ENCODE data around the gene VASN.

The VASN gene

DNA sequence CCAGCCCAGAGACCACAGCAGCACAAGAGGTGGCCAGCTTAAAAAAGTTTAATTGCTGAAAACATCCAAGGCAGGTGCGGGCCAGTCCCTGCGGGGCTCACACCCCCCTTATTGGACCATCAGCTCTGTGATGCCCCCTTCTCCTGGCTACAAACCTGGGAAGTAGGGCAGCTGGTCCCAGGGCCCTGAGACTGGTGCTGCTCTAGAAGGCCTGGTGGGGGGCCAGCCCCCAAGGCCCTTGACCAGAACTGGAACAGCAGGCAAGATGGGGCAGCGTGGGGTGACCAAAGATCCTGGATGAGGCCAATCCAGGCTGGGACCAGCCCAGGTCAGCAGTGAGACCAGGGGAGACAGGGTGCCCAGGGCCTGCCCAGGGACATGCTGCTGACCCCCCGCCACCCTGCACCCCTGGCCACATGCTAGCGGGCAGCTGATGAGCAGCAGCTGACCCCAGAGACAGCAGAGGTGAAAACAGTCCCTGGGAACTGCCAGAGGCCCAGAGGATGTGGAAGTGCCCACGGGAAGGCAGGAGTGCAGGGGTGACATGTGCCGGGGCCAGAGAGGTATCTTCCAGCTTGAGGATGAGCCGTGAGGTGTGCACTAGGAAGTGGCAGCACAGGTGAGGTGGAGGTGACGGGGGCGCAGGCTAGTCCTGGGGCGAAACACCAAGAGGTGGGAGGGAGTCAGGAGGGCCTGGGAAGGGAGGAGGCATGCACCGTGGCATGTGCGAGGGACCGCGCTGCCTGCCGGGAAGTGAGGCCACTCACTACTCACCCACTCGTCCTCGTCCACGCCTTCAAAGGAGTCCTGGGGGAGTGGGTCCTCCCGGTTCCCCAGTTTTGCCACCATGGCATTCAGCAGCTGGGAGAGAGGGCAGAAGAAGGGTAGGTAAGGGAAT, 16.9 kb upstream of the VASN start:
- no peak for DNase-seq (ENCODE audit: low read depth)

DNA sequence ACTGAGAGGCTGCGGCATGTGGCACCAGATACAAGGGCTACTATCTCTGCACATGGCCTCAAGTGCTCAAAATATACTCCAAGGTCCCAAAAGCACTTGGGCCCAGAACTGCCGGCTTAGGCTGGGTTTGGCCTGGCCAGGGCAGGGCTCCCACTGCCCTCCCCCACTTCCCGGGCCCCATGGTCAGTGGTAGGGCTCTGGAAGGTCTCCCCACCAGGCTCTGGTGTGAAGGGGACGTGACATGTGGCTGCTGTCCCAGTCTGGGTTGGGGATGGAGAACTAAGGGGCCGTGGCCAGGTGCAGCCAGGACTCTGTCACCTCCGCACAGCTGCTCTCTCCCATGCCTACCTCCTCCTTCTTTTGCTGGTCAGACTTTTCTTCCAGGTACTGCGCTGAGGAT, 14.8 kb upstream of the VASN start:
- no peak for DNase-seq (ENCODE audit: low read depth)

DNA sequence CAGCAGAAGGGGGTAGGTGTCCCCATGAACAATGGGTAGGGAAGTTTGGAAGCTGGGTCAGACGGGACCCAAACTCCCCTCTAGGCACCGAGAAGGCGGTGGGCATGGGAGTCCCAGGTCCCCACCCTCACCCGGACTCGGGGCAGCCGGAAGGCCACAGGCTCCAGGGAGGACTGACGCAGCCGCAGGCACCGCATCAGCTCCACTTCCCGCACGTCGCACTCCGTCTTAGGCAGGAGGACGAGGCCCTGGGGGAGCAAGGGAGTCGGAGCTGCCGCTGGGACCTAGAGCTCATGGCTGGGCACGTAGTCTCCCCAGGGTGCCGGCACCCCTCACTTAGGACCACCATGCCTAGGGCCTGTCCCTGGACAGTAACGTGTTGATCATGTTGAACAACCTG, 13.4 kb upstream of the VASN start:
- DNase-seq (ENCODE audit: low read depth), result no peak

DNA sequence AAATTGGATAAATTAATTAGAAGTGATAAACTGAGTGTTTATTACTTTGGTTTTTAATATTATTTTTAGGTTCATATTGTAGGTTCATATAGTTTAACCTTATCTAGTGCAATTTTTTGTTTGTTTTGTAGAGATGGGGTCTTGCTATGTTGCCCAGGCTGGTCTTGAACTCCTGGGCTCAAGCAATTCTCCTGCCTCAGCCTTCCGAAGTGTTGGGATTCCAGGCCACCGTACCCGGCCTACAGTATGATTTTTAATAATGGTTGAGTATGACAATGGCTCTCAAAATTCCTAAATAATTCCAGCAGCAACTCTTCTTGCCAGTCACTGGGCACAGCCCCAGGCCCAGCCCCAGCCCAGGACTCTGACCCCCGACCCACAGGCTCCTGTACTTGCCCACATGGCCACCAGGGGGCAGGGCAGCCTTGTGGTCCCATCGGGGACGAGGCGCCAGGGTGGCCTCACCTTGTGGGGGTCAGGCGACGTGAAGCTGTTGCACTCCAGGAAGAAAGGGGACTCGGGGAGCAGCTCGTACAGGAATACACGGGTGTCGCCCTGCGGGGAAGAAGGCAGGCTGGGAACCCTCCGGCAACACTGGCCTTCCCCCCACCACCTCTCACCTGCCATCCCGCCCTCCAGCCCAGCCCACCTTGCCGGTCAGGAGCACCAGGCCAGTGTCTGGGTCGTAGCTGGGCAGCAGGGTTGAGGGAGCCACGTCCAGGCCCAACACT, 12.7 kb upstream of the VASN start:
- DNase-seq (ENCODE audit: low read depth), result peak; percentile 32

DNA sequence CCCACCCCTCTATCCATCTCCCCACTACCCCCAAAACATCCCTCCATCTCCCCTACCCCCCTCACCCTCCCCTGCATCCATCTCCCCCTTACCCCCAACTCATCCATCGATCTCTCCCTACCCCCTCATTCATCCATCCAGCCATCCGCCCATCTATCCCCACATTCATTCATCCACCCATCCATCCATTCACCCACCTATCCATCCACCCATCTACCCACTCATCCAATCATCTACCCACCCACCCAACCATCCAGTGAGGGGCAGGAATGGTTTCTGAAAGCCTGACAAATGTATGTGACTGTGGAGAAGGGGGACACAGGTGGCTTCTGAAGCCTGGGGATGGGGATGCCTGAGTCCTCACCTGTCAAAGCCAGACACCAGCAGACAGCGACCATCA, 11.7 kb upstream of the VASN start:
- no peak for DNase-seq (ENCODE audit: low read depth)

DNA sequence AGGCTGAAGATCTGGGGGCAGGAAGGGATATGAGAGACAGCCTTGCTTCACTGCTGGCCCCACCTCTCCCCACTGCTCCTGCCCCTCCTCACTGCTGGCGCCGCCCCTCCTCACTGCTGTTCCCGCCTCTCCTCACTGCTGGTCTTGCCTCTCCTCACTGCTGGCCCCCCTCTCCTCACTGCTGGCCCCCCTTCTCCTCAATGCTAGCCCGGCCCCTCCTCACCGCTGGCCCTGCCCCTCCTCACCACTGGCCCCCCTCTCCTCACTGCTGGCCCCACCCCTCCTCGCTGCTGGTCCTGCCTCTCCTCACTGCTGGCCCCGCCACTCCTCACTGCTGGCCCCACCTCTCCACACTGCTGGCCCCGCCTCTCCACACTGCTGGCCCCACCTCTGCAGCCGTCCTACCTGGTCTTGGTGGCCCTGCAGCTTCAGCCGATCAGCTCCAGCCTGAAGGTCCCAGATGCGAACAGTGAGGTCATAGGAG, 11.1 kb upstream of the VASN start:
- no peak for DNase-seq (ENCODE audit: low read depth)

DNA sequence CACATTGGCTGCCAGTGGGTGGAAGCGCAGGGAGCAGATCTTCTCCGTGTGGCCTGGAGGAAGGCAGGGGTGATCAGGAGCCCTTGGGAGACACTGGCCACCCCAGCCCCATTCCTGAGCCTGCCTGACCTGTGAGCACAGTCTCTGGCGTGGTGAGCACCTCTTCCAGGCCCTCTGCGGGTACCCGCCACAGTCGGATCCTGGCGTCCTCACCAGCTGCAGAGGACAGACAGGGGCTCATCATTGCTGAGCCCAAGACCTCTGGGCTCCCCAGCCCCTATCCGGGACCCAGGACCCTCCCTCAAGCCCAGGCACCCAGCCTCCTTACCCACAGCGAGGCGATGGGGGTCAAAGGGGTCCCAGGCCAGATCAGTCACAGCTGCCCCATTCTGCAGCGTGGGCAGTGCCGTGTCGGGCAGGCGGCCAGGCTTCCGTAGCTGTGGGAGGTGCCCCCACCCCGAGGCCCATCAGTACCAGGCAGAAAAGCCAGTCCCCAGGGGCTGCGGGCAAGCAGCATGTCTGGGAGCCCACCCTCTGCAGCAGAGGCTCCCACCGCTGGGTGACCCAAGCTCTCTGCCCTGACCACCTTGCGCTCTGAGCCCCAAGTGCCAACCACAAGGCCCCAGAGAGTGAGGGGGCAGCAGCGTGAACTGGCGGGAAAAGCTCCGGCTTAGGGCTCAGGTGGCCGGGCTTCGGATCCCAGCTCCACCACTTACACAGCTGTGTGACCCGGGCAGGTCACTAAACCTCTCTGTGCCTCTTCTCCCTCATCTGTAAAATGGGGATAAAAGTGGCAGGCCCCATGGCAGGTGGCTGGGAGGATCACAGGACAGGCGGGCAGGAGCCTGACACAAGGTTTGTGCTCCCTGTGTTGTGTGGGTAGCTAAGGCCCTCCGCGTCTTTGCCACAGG, 10.4 kb upstream of the VASN start:
- no peak for DNase-seq (ENCODE audit: low read depth)

DNA sequence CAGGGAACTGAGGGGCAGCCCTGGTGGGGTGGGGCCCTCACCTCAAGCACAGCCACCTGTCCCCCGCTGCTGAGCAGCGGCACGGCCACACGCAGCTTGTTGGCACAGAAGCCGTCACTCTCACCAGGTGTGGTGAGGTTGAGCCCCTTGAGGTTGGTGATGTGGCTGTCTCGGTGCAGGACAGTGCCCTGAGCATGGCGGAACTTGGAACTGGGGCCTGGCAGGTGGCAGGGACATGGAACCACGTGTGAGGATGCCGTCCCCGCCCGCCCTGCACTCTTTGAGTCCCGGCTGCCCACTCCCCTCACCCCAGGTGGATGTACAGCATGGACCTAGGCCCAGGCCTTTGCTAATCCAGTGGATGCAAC, 9.7 kb upstream of the VASN start:
- DNase-seq (ENCODE audit: low read depth), result no peak

DNA sequence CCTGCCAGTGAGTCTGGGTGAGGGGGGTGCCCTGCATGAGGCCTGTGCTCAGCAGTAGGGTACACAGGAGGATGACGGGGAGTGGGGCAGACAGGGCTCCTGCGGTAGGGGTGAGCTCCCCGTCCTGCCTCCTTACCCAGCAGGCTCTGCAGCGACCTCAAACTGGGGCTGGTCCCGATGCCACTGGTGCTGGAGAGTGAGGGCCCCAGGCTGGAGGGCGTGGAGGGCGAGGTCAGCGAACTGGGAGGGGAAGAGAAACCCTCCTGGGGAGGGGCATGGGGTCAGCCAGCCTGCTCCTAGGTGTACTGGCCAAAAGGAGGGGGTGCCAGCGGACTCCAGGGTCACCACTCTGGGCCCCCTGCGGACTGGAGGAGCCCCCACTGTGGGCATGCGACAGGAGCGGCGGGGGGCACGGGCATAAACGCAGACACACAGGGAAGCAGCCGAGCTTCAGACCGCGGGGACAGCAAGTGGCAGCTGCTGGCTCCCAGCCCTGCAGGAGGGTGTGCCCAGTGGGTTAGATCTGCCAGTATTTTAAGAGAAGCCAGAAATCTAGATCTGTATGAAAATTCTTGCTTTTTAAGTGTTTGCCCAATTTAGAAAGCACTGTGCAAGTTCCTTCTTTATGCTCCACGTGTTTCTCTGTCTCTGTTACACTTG, 9.0 kb upstream of the VASN start:
- no peak for DNase-seq (ENCODE audit: low read depth)

DNA sequence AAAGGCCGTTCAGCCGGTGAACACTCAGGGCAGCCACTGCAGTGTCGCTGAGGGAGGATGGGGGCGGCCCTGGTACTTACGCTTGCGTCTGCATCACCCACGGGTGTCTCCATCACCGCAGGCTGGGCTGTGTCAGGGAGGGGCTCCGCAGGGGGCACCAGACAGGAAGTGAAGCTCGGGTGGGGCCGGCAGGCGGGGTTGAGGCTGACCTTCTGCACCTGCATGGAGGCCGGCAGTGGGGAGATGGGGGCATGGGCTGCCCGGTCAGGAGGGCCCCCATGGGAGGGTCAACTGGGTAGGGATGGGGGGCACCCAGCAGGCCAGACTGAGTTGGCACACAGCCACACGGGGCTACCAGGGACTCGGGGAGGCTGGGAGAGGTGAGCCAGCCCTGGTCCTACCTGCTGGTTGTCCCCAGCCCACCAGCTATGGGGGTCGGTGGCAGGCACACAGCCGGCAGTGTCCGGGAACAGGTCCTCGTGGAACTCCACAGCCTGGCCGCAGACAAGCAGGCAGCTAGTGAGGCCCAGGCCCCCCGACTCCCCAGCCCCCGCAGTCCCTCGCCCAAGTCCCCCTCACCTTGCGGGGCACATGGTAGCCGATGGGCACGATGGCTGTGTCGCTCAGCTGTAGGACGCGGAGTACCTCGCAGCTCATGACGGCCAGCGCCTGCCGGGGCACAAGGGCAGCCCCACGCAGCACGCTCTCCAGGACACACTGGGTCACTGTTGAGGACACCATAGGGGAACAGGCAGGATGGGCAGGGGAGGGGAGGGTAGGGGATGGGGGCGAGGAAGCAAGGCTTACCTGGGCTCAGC, 7.2 kb upstream of the VASN start:
- no peak for DNase-seq (ENCODE audit: low read depth)

DNA sequence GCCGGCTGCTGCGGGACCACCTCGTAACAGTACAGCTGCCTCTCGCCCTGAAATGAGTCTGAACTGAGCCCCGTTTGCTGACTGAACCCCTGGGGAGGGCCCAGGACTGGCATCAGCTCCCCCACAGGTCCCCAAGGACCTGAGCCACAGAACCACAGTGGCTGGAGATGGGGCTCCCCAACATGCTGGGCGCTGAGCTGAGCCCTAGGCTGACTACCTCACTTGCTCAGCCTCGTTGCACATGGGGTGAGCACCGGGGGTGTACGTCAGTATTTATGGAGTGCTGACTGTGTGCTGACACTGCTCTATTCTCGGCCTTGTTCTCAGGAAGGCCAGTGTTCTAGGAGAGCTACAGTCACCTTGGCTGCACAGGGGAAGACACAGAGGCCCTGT, 6.6 kb upstream of the VASN start:
- no peak for DNase-seq (ENCODE audit: low read depth)

DNA sequence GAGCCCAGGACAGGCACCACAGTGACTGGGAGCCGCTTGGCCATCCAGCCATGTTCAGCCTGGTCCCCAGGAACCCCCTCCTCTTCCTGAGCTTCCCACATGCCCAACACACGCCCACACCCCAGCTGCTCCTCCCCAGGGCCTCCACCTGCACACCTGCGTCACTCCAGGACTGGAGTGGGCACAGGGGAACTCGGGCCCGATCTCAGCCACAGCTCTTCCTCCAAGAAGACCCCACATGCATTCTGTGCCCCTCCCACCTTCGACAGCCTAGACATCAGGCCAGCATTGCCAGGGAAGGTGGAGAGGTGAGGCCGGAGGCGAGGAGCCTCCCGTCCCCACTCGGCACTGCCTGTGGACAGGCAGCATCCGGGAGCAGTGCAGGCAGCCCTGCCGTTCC, 6.0 kb upstream of the VASN start:
- DNase-seq (ENCODE audit: low read depth), result no peak

DNA sequence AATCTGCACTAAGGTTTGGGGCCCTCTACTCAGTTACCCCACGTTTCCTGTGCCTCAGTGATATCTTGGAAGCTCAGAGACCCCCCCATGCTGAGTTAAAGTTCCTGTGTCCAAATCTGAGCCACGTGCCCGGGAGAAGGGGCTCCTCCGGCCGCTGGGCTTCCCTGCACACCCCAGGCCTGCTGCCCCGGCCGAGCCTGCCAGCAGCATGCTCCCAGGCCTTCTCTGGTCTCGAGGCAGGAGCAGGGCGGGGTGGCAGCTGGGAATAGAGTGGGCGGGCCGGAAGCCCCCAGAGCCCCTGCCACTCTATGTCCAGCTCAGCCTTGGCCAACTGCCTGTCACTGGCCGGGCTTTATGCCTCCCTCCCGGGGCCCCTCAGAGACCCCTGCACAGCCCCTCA, 5.6 kb upstream of the VASN start:
- no peak for DNase-seq (ENCODE audit: low read depth)

DNA sequence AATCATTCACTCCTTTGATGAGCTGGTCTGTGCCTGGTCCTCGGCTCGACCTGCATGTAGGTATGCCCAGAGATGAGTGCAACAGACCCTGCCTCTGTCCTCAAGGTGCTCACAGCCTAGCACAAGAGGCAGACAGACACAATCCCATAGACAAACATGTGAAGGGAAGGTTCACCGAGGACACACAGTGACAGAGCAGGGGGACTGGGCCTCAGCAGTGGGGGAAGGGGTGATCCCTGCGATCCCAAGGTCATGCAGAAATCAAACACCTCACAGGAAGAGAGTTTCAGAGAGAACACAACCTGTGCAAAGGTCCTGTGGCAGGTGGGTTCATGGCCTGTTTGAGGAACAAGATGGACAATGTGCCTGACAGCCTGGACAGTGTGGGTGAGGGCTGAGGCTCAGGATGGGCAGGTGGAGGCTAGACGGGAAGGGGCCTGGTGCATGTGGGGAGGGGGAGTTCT, 4.2 kb upstream of the VASN start:
- DNase-seq (ENCODE audit: low read depth), result no peak

DNA sequence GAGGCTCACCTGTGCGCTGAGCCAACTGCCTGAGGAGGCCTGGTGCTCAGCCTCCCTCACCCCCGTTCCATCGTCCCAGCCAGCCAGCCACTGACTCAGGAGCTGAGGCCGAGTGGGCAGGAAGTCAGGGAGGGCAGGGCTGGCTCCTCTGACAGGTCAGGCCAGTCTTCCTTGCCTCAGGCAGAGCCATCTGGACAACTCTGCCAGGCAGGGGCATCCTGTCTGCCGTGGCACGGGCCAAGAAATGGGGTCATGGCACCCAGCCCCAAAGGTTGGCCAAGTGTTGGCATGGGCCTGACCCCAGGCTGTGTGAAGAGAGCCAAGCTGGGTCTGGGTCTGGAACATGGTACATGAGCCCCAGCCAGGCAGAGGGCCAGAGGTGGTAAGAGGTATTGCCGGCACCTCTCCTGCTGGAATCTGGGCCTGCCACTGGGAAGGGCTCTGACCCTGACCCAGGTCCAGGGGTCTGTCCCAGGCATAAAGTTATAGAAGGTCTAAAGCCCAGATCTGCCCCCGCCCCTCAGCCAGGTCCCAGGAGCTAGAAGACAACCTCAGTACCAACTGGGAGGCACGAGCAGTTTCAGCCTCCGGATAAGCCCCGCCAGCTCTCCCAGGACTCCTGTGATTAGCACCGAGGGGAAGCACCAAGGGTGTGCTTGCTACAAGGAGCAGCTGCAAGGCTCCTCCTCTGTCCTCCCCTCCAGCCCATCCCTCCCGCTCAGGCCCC, 2.5 kb upstream of the VASN start:
- no peak for DNase-seq (ENCODE audit: low read depth)

DNA sequence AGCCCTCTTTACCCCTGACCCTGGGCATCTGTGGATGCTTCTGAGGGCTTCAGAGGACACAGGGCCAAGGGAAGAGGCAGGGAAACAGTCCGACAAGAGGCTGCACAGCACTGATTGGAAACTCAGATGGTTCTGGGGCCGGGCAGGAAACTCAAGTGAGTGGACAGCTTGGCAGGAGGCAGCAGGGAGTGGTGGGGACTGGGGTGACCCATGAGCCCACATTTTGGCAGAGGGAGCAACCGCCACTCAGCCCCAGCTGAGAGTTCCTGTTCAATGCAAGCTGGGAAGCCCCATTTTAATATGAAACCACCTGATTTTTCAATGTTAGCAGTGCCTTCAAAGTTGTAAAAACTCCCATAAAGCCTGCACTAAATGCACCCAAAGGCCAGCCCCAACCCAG, 1.5 kb upstream of the VASN start:
- DNase-seq (ENCODE audit: low read depth), result no peak

DNA sequence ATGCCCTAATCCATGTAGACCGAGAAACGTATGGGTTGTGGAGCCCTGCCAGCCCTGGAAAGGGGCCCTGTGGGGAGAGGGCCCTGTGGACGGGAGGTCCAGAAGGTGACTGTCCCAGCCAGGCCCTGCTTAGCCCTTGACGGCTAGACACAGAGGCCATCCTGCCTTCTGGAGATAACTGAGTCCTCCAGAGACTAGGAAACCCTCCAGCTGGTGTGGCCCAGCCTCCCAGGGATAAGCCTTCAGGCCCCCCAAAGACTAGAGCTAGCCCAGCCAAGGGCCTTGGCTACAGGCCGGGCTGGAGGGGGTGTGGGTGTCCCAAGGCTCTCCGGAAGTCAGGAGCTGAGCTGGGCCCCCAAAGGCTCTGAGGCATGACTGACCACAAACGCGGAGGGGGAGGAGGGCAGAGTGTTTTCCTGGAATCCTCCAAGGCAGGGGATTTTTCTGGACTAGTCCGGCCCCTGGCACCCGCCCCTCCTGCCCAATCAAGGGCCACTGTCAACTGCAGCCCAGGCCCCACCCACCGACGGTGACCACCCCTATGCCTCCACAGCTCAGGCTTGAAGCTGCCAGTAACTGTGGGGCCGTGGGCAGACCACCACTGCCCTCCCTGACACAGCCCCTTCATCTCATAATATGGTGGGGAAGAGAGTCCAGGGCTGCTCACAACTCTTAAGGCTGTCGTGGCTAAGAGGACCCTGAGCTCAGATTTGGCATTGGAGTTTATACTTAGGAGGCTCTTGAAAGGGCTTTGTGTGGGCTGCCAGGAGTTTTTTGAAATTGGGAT, 885 bp upstream of the VASN start:
- DNase-seq (ENCODE audit: low read depth), result no peak

DNA sequence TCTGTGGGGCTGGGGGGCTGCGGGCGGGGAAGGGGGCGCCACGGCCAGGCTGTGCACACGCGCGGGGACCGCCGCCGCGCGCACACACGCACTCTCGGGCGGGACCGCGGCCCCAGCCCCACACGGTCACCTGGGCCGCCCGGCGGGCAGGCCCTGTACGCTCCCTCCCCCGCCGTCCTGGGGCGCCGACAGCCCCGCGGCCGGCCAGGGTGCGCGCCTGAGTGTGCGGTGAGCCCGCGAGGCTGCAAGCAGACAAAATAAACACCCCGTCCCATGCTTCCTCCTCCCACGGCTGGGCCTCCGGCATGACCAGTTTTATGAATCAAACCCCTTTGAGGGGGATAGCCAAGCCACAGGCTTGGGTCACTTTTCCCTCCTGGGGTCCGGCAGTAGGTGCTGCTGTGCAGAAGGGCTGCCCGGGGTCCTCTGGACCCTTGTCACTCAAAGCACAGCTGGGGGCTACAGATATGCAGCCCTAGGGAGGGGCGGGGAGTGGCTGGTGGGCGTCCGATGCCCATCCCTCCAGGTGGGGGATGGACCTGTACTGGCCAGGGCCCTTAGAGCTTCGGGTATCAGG, 441 bp downstream of the VASN start:
- DNase-seq (ENCODE audit: low read depth), result no peak
